Suprapubic skin (tissue), 4 donors: ENCODE measurements around the gene CKB. TPM values are rescaled to one million over a fixed set of nuclear protein-coding genes. Genes with fewer than 3 reads are reported as not detected.

Experiments
- DNase-seq, 2 donors: peaks; one replicate each; pipeline ENCODE4 v3.0.0-alpha.2; 2019; ENCODE audit warnings: low spot score in 2 of 2
- H3K27ac ChIP-seq: fragments of 200-600 bp; sonication (generic); one replicate; pipeline ENCODE4 v1.5.1; 2019
- H3K27me3 ChIP-seq: fragments of 200-600 bp; sonication (generic); one replicate; pipeline ENCODE4 v1.5.1; 2019
- H3K36me3 ChIP-seq: fragments of 200-600 bp; sonication (generic); one replicate; pipeline ENCODE4 v1.5.1; 2019
- H3K4me1 ChIP-seq: fragments of 200-600 bp; sonication (generic); one replicate; pipeline ENCODE4 v1.5.1; 2019
- H3K4me3 ChIP-seq: fragments of 200-600 bp; sonication (generic); one replicate; pipeline ENCODE4 v1.5.1; 2019; ENCODE audit warnings: mild to moderate bottlenecking
- H3K9me3 ChIP-seq: fragments of 200-600 bp; sonication (generic); one replicate; pipeline ENCODE4 v1.5.1; 2019
- CTCF ChIP-seq, 2 donors: fragments of 200-600 bp in 1 of 2; fragments of 450-650 bp in 1 of 2; sonication (generic) in 1 of 2; IDR thresholded peaks; one replicate each; pipeline ENCODE4 v1.5.1; 2016 to 2019; ENCODE audit warnings: antibody characterized with exemption in 2 of 2, mild to moderate bottlenecking in 1 of 2, moderate library complexity in 1 of 2
- EP300 ChIP-seq: sonication (generic); formaldehyde crosslinking; IDR thresholded peaks from one replicate; pipeline ENCODE4 v1.6.1; 2017; ENCODE audit warnings: antibody characterized with exemption
- POLR2A ChIP-seq, 2 donors: fragments of 450-650 bp; IDR thresholded peaks; one replicate each; pipeline ENCODE4 v1.6.1; 2017; ENCODE audit warnings: antibody characterized with exemption in 2 of 2, mild to moderate bottlenecking in 2 of 2, moderate library complexity in 2 of 2
- POLR2AphosphoS5 ChIP-seq, 3 donors: sonication (generic); formaldehyde crosslinking; IDR thresholded peaks; one replicate each; pipeline ENCODE4 v1.6.1; 2017; ENCODE audit warnings: antibody characterized with exemption in 3 of 3
- WGBS: methylation state at CpG from one replicate; pipeline ENCODE4 v1.1.5; 2018; 5-methylcytosine and 5-hydroxymethylcytosine counted together
- total RNA-seq, 4 donors: library from RNA; depleted of rRNA; stranded (reverse); fragments of >200 nt; gene quantifications; one replicate each; pipeline ENCODE4 v1.1.0, GENCODE V29; 2016

The CKB gene
- total RNA-seq, 4 donors from 2014 or later, result 107 to 172 (median 128) TPM

DNA sequence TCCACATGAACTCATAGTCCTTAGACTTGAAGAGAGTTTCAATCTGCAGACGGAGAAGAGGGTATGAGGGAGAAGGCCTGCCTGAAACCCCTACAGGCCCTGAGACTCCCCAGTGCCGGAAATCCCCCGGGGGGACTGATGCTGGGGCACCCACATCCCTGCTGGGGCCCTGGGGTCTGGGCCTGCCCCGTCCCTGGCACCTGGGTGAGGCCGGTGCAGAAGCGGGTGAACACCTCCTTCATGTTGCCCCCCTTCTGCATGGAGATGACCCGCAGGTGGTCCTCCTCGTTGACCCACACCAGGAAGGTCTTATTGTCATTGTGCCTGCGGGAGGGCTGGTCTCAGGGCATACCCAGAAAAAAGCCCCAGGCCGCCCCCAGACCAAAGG is 2.4 kb downstream of the CKB start:
- Histone ChIP-seq H3K27ac (peak overlapping the region; percentile 8), H3K4me1 (peaks cover 79% of the 10 kb centered on the region)
- 60% methylated on average over 3 of the region's 10 CpGs for WGBS

DNA sequence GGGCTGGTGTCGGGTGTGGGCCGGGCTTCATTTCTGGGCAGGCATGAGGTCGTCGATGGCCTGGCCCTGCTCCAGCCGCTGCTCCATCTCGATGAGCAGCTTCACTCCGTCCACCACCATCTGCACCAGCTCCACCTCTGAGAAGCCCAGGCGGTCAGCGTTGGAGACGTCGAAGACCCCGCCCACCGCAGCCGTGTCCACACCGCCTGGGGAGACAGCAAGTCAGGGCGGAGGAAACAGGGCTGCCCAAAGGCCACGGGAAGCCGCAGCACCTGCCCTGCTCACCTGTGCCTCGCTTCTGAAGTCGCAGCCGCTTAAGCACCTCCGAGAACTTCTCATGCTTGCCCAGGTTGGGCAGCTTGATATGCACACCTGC is 2.8 kb downstream of the CKB start:
- 51% methylated on average over 22 of the region's 22 CpGs for WGBS
- no peak overlapping the region for H3K4me3 ChIP-seq
- no peaks in the 10 kb centered on the region for H3K36me3 ChIP-seq
- no peaks in the 10 kb centered on the region for H3K9me3 ChIP-seq
- TF ChIP-seq POLR2A (IDR thresholded peaks at IDR 0.05) (no peak), EP300 (no peak)
- H3K4me1 ChIP-seq, result peaks cover 84% of the 10 kb centered on the region
- peaks cover 6% of the 10 kb centered on the region for H3K27me3 ChIP-seq
- DNase-seq, result peak in 1 of 2 donors; percentile 78
- peak overlapping the region; percentile 8 for H3K27ac ChIP-seq

More for the DNA sequence above, 2.4 kb downstream of the CKB start:
- H3K36me3 ChIP-seq, result no peaks in the 10 kb centered on the region
- no peak for TF ChIP-seq POLR2A (IDR thresholded peaks at IDR 0.05)
- no peak for TF ChIP-seq CTCF (IDR thresholded peaks at IDR 0.05)
- no peak for TF ChIP-seq POLR2AphosphoS5 (IDR thresholded peaks at IDR 0.05)
- no peak for TF ChIP-seq EP300
- no peaks in the 10 kb centered on the region for H3K9me3 ChIP-seq
- peaks cover 6% of the 10 kb centered on the region for H3K27me3 ChIP-seq
- no peak for DNase-seq
- peak overlapping the region; percentile 65 for H3K4me3 ChIP-seq

GRCh38 chr14:103519043-103519836 is 3.4 kb downstream of the CKB start:
- Histone ChIP-seq H3K9me3 (no peaks in the 10 kb centered on the region), H3K27ac (no peak overlapping the region), H3K4me1 (peaks cover 89% of the 10 kb centered on the region), H3K27me3 (peaks cover 6% of the 10 kb centered on the region), H3K4me3 (no peak overlapping the region), H3K36me3 (no peaks in the 10 kb centered on the region)
- no peak for TF ChIP-seq EP300
- no peak for TF ChIP-seq POLR2A (IDR thresholded peaks at IDR 0.05)
- no peak for TF ChIP-seq POLR2AphosphoS5 (IDR thresholded peaks at IDR 0.05)
- TF ChIP-seq CTCF (IDR thresholded peaks at IDR 0.05), result no peak
- 64% methylated on average over 7 of the region's 13 CpGs for WGBS
- peak in 1 of 2 donors; percentile 63 for DNase-seq

DNA sequence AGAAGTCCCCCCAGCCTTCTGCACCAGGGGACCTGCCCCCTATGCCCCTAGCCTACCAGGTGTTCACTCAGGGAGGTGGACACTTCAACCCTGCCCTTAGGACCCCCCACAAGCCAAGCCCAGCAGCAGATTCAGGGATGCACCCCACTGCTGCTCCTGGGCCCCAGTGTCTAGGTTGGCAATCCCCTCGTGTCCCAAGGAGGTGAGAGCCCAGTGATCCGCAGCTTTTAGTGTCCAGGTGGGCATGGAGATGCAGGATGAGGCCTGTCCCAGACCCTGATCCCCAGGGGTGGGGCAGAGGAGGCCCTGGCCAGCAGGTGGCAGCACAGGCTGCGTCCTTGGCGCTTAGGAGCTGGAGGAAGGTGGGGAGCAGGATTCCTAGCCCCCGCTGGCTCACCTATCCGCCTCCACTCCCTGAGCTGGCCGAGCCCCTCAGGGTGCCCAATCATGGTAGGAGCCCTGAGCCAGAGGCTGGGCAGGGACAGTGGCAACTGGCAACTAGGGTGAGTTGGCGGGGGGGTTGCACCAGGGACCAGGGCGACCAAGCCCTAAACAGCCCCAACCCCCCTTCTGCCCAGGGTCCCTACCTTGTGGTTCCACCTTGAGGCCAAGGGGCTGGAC is 4.1 kb downstream of the CKB start:
- DNase-seq, result peak in 1 of 2 donors; percentile 79
- Histone ChIP-seq H3K27me3 (peaks cover 6% of the 10 kb centered on the region), H3K27ac (no peak overlapping the region), H3K9me3 (no peaks in the 10 kb centered on the region), H3K36me3 (no peaks in the 10 kb centered on the region), H3K4me3 (no peak overlapping the region), H3K4me1 (peaks cover 96% of the 10 kb centered on the region)
- 44% methylated on average over 7 of the region's 9 CpGs for WGBS
- TF ChIP-seq POLR2A (IDR thresholded peaks at IDR 0.05) (no peak), EP300 (no peak), CTCF (IDR thresholded peaks at IDR 0.05) (peak; percentile 77 to 91)

DNA sequence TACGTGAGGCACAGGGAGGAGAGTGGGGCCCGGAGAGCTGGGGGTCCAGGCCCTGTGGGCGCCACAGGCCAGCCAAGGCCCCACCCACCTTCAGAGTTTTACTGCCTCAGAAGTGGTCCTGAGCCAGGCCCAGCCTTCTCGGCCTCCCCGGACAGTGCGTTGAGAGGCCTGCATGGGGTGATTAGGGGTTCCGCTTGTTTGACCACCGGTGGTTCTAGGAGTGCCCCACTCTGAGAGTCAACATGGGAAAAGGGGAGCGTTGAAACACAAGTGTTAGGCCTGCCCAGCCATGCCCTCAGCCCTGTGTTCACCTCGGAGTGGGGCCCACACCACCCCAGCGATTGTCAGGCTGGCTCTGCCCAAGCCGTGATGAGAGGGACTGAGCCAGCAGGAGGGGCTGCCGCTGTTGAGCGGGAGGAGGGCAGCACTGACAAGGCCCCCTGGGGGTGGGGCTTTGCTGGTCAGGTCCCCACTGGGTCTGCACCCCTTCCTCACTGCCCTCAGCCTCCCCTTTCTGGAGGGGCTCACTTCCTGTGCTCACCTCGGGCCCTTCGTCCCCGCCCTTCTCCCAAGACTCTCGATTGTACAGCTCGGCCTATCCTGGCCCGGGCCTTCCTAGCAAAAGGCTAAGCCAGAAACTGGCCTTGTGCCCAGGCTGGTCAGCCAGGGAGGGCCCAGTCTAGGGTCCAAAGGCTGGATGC is 4.8 kb downstream of the CKB start:
- WGBS, result 33% methylated on average over 18 of the region's 20 CpGs
- Histone ChIP-seq H3K27me3 (peaks cover 6% of the 10 kb centered on the region), H3K4me3 (no peak overlapping the region), H3K27ac (no peak overlapping the region), H3K36me3 (no peaks in the 10 kb centered on the region), H3K9me3 (no peaks in the 10 kb centered on the region), H3K4me1 (peaks cover 94% of the 10 kb centered on the region)
- TF ChIP-seq POLR2A (IDR thresholded peaks at IDR 0.05), result no peak
- DNase-seq, result peak in 1 of 2 donors; percentile 64

GRCh38 chr14:103517174-103517566 is 5.5 kb downstream of the CKB start:
- Histone ChIP-seq H3K36me3 (no peaks in the 10 kb centered on the region), H3K9me3 (no peaks in the 10 kb centered on the region), H3K4me1 (peaks cover 93% of the 10 kb centered on the region), H3K4me3 (no peak overlapping the region), H3K27me3 (peaks cover 5% of the 10 kb centered on the region), H3K27ac (no peak overlapping the region)
- WGBS, result 87% methylated on average over 10 of the region's 10 CpGs
- no peak for TF ChIP-seq POLR2A (IDR thresholded peaks at IDR 0.05)
- TF ChIP-seq EP300, result no peak
- TF ChIP-seq POLR2AphosphoS5 (IDR thresholded peaks at IDR 0.05), result no peak
- no peak for TF ChIP-seq CTCF (IDR thresholded peaks at IDR 0.05)
- no peak for DNase-seq
